Transverse colon (tissue), 4 donors: ENCODE results near the gene SPAG17. TPM values are rescaled to one million over a fixed set of nuclear protein-coding genes. Genes with fewer than 3 reads are reported as not detected.

Experiments used
- DNase-seq: peaks from one replicate; pipeline ENCODE4 v3.0.0-alpha.2; 2019
- H3K27ac ChIP-seq, 4 donors: fragments of 200-600 bp; sonication (generic); 2 replicates each; pipeline ENCODE4 v1.5.1; 2016 to 2018; ENCODE audit warnings: inconsistent platforms in 4 of 4
- H3K27me3 ChIP-seq: fragments of 200-600 bp; sonication (generic); 2 replicates; pipeline ENCODE4 v1.5.1; 2017; ENCODE audit warnings: inconsistent platforms
- H3K36me3 ChIP-seq, 4 donors: fragments of 200-600 bp; sonication (generic); 2 replicates each; pipeline ENCODE4 v1.5.1; 2017 to 2019; ENCODE audit warnings: inconsistent platforms in 4 of 4
- H3K4me1 ChIP-seq, 4 donors: fragments of 200-600 bp; sonication (generic); 2 replicates each; pipeline ENCODE4 v1.5.1; 2017 to 2020; ENCODE audit warnings: inconsistent platforms in 4 of 4
- H3K4me3 ChIP-seq, 4 donors: fragments of 200-600 bp; sonication (generic); 1 replicate in 1 of 4; 2 replicates in 3 of 4; pipeline versions ENCODE4 v1.5.1 to v1.6.1; 2017 to 2019; ENCODE audit warnings: inconsistent platforms in 4 of 4
- H3K9me3 ChIP-seq, 2 donors: fragments of 200-600 bp; sonication (generic); 2 replicates each; pipeline ENCODE4 v1.5.1; 2017 to 2019; ENCODE audit warnings: inconsistent platforms in 2 of 2
- CTCF ChIP-seq, 5 experiments: fragments of 200-600 bp in 3 of 5; fragments of 450-650 bp in 2 of 5; sonication (generic) in 3 of 5; IDR thresholded peaks; 1 replicate in 2 of 5; 2 replicates in 3 of 5; pipeline ENCODE4 v1.5.1; 2016 to 2017; ENCODE audit warnings: antibody characterized with exemption in 5 of 5, inconsistent platforms in 3 of 5, mild to moderate bottlenecking in 2 of 5, moderate library complexity in 1 of 5
- EP300 ChIP-seq: sonication (generic); formaldehyde crosslinking; IDR thresholded peaks from one replicate; pipeline ENCODE4 v1.6.1; 2017; ENCODE audit warnings: antibody characterized with exemption, low read depth
- POLR2A ChIP-seq: fragments of 450-650 bp; IDR thresholded peaks from one replicate; pipeline ENCODE4 v1.6.1; 2016; ENCODE audit warnings: antibody characterized with exemption, mild to moderate bottlenecking, moderate library complexity
- POLR2AphosphoS5 ChIP-seq, 3 donors: sonication (generic); formaldehyde crosslinking; IDR thresholded peaks; one replicate each; pipeline ENCODE4 v1.6.1; 2016; ENCODE audit warnings: antibody characterized with exemption in 3 of 3
- WGBS, 2 donors: methylation state at CpG; one replicate each; pipeline ENCODE4 v1.1.5; 2018; ENCODE audit warnings: low coverage in 1 of 2; 5-methylcytosine and 5-hydroxymethylcytosine counted together
- in situ Hi-C, 4 donors: fragments of 200-750 bp; cut with MboI; loops; one replicate each; pipeline versions ENCODE4 v1.15.0 to v1.15.1; 2017; ENCODE audit warnings: low sequenced_read_pairs in 3 of 4, low pct_ligation_motif_present in 1 of 4, low pct_unique_long_range_greater_than_20kb in 1 of 4
- intact Hi-C: fragments of 100-400 bp; cut with DNase I; formaldehyde crosslinking; loops from one replicate; pipeline ENCODE4 v1.15.1; 2023; ENCODE audit warnings: low total_unique reads
- total RNA-seq, 4 donors: library from RNA; depleted of rRNA; stranded (reverse); fragments of >200 nt; gene quantifications; one replicate each; pipeline ENCODE4 v1.1.0, GENCODE V29; 2016

Gene SPAG17
- total RNA-seq, 4 donors from 2014 or later: not detected

DNA sequence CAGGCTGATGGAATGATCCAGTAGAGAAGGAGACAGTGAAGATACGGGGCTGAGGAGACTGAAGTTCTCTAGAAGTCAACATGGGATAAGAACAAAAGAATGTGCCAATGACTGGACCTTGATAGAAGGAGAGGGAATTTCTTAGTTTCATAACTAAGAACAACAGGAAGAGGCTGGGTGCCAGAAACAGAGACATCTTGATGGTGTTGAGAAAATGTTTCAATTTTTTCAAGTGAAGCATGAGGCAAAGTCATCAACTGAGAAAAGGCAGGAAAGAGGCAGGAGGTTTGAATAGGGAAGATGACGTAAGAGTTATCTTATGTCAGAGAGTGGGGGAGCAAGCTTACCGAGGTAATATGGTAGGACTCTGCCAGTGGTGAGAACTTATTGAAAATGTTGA, 80.1 kb downstream of the SPAG17 start:
- H3K27ac ChIP-seq: no peak overlapping the region
- peaks cover 0 to 4% (median 0%) of the 10 kb centered on the region in 4 donors for H3K4me1 ChIP-seq
- 84 to 87% methylated on average over 3 of the region's 3 CpGs for WGBS, 2 donors
- no peak overlapping the region for H3K4me3 ChIP-seq
- no peaks in the 10 kb centered on the region for H3K27me3 ChIP-seq
- H3K36me3 ChIP-seq: no peaks in the 10 kb centered on the region
- in situ Hi-C loops: no loop called here
- no peak for TF ChIP-seq CTCF (IDR thresholded peaks at IDR 0.05)
- TF ChIP-seq POLR2A: no peak
- TF ChIP-seq POLR2AphosphoS5 (IDR thresholded peaks at IDR 0.05): no peak
- no peak for TF ChIP-seq EP300
- intact Hi-C loops: no loop called here
- no peak for DNase-seq
- H3K9me3 ChIP-seq: no peaks in the 10 kb centered on the region

GRCh38 chr1:118102445-118102844, 82.6 kb downstream of the SPAG17 start:
- no peak for TF ChIP-seq CTCF (IDR thresholded peaks at IDR 0.05)
- no peak for TF ChIP-seq POLR2A
- TF ChIP-seq EP300: no peak
- no peak for TF ChIP-seq POLR2AphosphoS5 (IDR thresholded peaks at IDR 0.05)
- WGBS, 2 donors: 83 to 90% methylated on average over 2 to 3 of the region's 3 CpGs
- Histone ChIP-seq H3K27ac (no peak overlapping the region), H3K27me3 (no peaks in the 10 kb centered on the region), H3K4me3 (no peak overlapping the region), H3K36me3 (no peaks in the 10 kb centered on the region), H3K9me3 (no peaks in the 10 kb centered on the region), H3K4me1 (peaks cover 0 to 4% (median 0%) of the 10 kb centered on the region in 4 donors)
- in situ Hi-C loops (no loop called here), intact Hi-C loops (no loop called here)
- no peak for DNase-seq

DNA sequence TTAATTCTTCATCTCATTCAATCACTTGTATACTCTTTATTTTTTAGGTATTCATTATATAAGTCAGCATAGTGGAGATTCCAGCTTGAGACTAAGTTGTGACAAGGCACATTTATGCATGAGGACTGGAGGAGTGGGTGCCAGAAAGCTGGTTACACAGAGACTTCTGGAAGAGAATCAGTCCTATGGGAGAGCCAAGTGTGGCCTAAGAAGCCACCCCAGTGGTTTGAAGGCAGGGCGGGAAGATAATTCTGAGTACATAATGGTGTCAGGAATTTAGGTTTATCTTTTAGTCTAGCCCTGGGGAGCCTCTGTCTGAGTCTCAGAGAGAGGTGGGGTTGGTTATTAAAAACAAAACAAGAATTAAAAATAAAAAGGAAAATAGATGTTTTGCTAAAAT, 83.0 kb downstream of the SPAG17 start:
- TF ChIP-seq EP300 (no peak), POLR2AphosphoS5 (IDR thresholded peaks at IDR 0.05) (no peak), CTCF (IDR thresholded peaks at IDR 0.05) (no peak)
- Histone ChIP-seq H3K27ac (no peak overlapping the region), H3K36me3 (no peaks in the 10 kb centered on the region), H3K9me3 (no peaks in the 10 kb centered on the region), H3K4me3 (no peak overlapping the region), H3K27me3 (no peaks in the 10 kb centered on the region), H3K4me1 (peaks cover 0 to 4% (median 0%) of the 10 kb centered on the region in 4 donors)
- 96 to 100% methylated on average over 1 of the region's 1 CpG for WGBS, 2 donors
- DNase-seq: no peak
- intact Hi-C loops (no loop called here), in situ Hi-C loops (no loop called here)

DNA sequence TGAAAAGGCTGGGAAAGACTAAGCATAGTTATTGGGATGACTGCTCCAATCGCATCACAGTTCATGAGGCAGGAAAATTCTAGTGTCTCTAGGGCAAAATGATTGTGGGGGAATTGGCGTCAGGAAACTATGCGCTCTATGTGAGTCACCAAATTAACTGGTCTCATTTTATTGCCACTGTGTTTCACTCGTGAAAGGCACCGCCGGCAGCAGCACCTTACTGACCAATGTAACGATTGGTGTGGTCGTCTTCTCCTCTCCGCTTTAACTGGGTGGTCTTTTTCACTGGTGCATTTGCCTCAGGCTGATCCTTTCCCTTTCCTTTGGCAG, 83.5 kb downstream of the SPAG17 start:
- no peaks in the 10 kb centered on the region for H3K36me3 ChIP-seq
- no peaks in the 10 kb centered on the region for H3K9me3 ChIP-seq
- H3K27ac ChIP-seq: no peak overlapping the region
- peaks cover 0 to 4% (median 0%) of the 10 kb centered on the region in 4 donors for H3K4me1 ChIP-seq
- no peak overlapping the region for H3K4me3 ChIP-seq
- in situ Hi-C loops (no loop called here), intact Hi-C loops (no loop called here)
- 44 to 50% methylated on average over 1 to 9 of the region's 9 CpGs for WGBS, 2 donors
- no peak for TF ChIP-seq POLR2A
- TF ChIP-seq POLR2AphosphoS5 (IDR thresholded peaks at IDR 0.05): no peak
- TF ChIP-seq CTCF (IDR thresholded peaks at IDR 0.05): no peak
- DNase-seq: no peak
- H3K27me3 ChIP-seq: no peaks in the 10 kb centered on the region
